ENCODE measurements around the gene DMRT1. TPM values are rescaled to one million over a fixed set of nuclear protein-coding genes. Genes with fewer than 3 reads are reported as not detected.

Gene DMRT1
- total RNA-seq, 1 donor, result not detected

- Histone ChIP-seq H3K27me3 (ENCODE audit: insufficient read depth, low read length) (peaks cover 5% of the 10 kb centered on the region), H3K9me3 (ENCODE audit: low read depth, low read length) (no peaks in the 10 kb centered on the region), H3K4me3 (ENCODE audit: low read length) (no peak overlapping the region), H3K4me1 (ENCODE audit: insufficient read depth, low read length) (peaks cover 14% of the 10 kb centered on the region)
Measured at GRCh38 chr9:1007312-1007711, 165.8 kb downstream of the DMRT1 start.

DNA sequence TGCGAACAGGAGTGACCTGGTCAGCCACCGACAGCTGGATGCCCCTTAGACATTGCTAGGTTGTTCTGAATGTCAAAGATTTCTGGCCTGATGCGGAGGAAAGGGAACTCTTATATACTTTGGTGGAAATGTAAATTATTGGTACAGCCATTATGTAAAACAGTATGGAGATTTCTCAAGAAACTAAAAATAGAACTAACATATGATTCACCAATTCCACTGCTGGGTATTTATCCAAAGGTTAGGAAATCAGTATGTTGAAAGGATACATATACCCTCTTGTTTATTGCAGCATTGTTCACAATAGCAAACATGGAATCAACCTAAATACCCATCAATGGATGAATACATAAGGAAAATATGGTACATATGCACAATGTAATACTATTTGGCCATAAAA, 166.7 kb downstream of the DMRT1 start:
- Histone ChIP-seq H3K4me3 (ENCODE audit: low read length) (no peak overlapping the region), H3K27me3 (ENCODE audit: insufficient read depth, low read length) (peaks cover 5% of the 10 kb centered on the region), H3K9me3 (ENCODE audit: low read depth, low read length) (no peaks in the 10 kb centered on the region), H3K4me1 (ENCODE audit: insufficient read depth, low read length) (peaks cover 14% of the 10 kb centered on the region)

- H3K27me3 ChIP-seq (ENCODE audit: insufficient read depth, low read length), result peaks cover 5% of the 10 kb centered on the region
- no peak overlapping the region for H3K4me3 ChIP-seq (ENCODE audit: low read length)
- H3K9me3 ChIP-seq (ENCODE audit: low read depth, low read length), result no peaks in the 10 kb centered on the region
- peaks cover 14% of the 10 kb centered on the region for H3K4me1 ChIP-seq (ENCODE audit: insufficient read depth, low read length)
Measured at GRCh38 chr9:1009101-1009707, 167.7 kb downstream of the DMRT1 start.

- peaks cover 8% of the 10 kb centered on the region for H3K4me1 ChIP-seq (ENCODE audit: insufficient read depth, low read length)
- H3K9me3 ChIP-seq (ENCODE audit: low read depth, low read length), result no peaks in the 10 kb centered on the region
- no peak overlapping the region for H3K4me3 ChIP-seq (ENCODE audit: low read length)
Measured at GRCh38 chr9:1013021-1013420, 171.5 kb downstream of the DMRT1 start.

GRCh38 chr9:1014225-1014624, 172.7 kb downstream of the DMRT1 start:
- H3K4me1 ChIP-seq (ENCODE audit: insufficient read depth, low read length), result no peaks in the 10 kb centered on the region
- no peak overlapping the region for H3K4me3 ChIP-seq (ENCODE audit: low read length)
- no peaks in the 10 kb centered on the region for H3K27me3 ChIP-seq (ENCODE audit: insufficient read depth, low read length)
- no peaks in the 10 kb centered on the region for H3K9me3 ChIP-seq (ENCODE audit: low read depth, low read length)

More at GRCh38 chr9:1013021-1013420, 171.5 kb downstream of the DMRT1 start:
- peaks cover 5% of the 10 kb centered on the region for H3K27me3 ChIP-seq (ENCODE audit: insufficient read depth, low read length)

- Histone ChIP-seq H3K4me1 (ENCODE audit: insufficient read depth, low read length) (no peaks in the 10 kb centered on the region), H3K9me3 (ENCODE audit: low read depth, low read length) (no peaks in the 10 kb centered on the region), H3K4me3 (ENCODE audit: low read length) (no peak overlapping the region)
Measured at GRCh38 chr9:1014640-1015039, 173.1 kb downstream of the DMRT1 start.

DNA sequence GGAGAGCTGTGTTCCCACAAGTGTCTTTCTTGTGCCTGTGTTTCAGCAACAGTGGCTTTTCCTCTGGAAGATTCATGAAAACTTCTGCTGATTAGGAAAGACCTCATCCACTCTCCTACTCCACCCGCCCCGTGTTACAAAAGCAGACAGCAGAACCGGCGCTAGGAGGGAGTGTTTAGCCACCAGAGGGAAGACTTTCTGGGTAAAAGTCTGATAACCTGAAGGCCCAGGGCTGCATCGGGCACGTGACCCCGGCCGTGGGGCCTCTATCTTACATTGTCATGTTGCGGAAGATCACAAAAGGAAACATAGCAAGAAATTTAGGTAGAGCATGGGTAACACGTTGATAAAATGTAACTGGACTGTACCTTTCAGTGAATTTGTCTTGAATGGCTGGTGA, 176.6 kb downstream of the DMRT1 start:
- Histone ChIP-seq H3K27me3 (ENCODE audit: insufficient read depth, low read length) (peaks cover 15% of the 10 kb centered on the region), H3K4me1 (ENCODE audit: insufficient read depth, low read length) (no peaks in the 10 kb centered on the region), H3K9me3 (ENCODE audit: low read depth, low read length) (peaks cover 8% of the 10 kb centered on the region), H3K4me3 (ENCODE audit: low read length) (no peak overlapping the region)

More at GRCh38 chr9:1014640-1015039, 173.1 kb downstream of the DMRT1 start:
- no peaks in the 10 kb centered on the region for H3K27me3 ChIP-seq (ENCODE audit: insufficient read depth, low read length)

Other genes starting within 250 kb of the DMRT1 start
- not detected for gene DMRT3, start 135.0 kb downstream of the DMRT1 start, total RNA-seq
- gene DMRT2, start 208.7 kb downstream of the DMRT1 start, total RNA-seq, result not detected

Measured in mononuclear cell (primary cell).